HEK293T (cell line): ENCODE results near the gene ARFRP1.

Source experiments
- BHLHE40 ChIP-seq: fragments of 450-650 bp; IDR thresholded peaks from 2 replicates; pipeline ENCODE4 v1.6.1; 2016; ENCODE audit warnings: mild to moderate bottlenecking, moderate library complexity, borderline replicate concordance
- NFRKB ChIP-seq: fragments of 450-650 bp; IDR thresholded peaks from 2 replicates; pipeline ENCODE4 v1.6.1; 2016; ENCODE audit warnings: mild to moderate bottlenecking, moderate library complexity

DNA sequence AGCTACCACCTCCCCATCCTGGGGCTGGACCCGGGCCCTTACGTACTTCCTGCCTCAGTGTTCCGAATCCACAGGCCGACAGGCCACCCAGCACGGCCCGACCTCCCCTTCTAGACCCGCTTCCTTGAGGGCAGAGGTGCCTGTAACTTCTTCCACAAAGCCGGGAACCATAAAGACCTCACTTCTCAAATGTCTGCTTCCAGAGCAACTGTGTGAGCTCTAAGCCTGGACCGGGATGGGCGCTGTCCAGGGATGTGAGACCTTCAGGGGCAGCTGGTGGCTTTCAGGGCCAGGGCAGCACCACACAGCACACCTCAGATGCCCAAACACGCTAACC lies 41.1 kb upstream of the ARFRP1 start:
- no peak for TF ChIP-seq BHLHE40
- TF ChIP-seq NFRKB: no peak
